ENCODE results near the gene GRIK5.
A peak's percentile ranks its signal among the peaks of the same experiment; 100 is the strongest.

GRIK5 gene

DNA sequence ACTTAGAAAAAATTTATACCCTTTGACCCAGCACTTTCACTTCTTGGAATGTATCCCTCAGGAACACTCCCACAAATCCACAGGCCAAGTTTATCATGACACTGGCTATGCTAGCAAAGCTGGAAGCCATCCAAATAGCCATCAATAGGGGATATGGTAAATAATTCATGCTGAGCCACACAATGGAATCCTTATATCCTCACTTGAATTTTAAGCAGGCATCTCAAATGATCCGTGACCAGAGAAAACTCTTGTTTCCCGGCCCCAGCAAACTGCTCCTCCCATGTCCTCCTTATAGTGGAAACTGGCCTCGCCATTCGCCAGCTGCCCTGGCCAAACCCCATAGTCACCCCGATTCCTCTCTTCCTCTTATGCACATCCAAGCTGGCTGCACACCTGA is 37.6 kb downstream of the GRIK5 start (continued):
- TF ChIP-seq, protein P1, sequence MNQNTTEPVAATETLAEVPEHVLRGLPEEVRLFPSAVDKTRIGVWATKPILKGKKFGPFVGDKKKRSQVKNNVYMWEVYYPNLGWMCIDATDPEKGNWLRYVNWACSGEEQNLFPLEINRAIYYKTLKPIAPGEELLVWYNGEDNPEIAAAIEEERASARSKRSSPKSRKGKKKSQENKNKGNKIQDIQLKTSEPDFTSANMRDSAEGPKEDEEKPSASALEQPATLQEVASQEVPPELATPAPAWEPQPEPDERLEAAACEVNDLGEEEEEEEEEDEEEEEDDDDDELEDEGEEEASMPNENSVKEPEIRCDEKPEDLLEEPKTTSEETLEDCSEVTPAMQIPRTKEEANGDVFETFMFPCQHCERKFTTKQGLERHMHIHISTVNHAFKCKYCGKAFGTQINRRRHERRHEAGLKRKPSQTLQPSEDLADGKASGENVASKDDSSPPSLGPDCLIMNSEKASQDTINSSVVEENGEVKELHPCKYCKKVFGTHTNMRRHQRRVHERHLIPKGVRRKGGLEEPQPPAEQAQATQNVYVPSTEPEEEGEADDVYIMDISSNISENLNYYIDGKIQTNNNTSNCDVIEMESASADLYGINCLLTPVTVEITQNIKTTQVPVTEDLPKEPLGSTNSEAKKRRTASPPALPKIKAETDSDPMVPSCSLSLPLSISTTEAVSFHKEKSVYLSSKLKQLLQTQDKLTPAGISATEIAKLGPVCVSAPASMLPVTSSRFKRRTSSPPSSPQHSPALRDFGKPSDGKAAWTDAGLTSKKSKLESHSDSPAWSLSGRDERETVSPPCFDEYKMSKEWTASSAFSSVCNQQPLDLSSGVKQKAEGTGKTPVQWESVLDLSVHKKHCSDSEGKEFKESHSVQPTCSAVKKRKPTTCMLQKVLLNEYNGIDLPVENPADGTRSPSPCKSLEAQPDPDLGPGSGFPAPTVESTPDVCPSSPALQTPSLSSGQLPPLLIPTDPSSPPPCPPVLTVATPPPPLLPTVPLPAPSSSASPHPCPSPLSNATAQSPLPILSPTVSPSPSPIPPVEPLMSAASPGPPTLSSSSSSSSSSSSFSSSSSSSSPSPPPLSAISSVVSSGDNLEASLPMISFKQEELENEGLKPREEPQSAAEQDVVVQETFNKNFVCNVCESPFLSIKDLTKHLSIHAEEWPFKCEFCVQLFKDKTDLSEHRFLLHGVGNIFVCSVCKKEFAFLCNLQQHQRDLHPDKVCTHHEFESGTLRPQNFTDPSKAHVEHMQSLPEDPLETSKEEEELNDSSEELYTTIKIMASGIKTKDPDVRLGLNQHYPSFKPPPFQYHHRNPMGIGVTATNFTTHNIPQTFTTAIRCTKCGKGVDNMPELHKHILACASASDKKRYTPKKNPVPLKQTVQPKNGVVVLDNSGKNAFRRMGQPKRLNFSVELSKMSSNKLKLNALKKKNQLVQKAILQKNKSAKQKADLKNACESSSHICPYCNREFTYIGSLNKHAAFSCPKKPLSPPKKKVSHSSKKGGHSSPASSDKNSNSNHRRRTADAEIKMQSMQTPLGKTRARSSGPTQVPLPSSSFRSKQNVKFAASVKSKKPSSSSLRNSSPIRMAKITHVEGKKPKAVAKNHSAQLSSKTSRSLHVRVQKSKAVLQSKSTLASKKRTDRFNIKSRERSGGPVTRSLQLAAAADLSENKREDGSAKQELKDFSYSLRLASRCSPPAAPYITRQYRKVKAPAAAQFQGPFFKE (tag by site-specific recombination; IDR thresholded peaks at IDR 0.05; ENCODE audit: borderline replicate concordance) = no peak
- TF ChIP-seq, protein P2, sequence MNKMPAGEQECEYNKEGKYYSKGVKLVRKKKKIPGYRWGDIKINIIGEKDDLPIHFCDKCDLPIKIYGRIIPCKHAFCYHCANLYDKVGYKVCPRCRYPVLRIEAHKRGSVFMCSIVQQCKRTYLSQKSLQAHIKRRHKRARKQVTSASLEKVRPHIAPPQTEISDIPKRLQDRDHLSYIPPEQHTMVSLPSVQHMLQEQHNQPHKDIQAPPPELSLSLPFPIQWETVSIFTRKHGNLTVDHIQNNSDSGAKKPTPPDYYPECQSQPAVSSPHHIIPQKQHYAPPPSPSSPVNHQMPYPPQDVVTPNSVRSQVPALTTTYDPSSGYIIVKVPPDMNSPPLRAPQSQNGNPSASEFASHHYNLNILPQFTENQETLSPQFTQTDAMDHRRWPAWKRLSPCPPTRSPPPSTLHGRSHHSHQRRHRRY (tag by site-specific recombination; IDR thresholded peaks at IDR 0.05) = 0 out of 2 replicates have a peak, but pooled peaks have one; percentile 46
- no peak for TF ChIP-seq ZNF311 (tag by site-specific recombination; IDR thresholded peaks at IDR 0.05; ENCODE audit: borderline replicate concordance)
- TF ChIP-seq ZNF791 (tag by site-specific recombination; IDR thresholded peaks at IDR 0.05) = no peak
- TF ChIP-seq ZNF701 (tag by site-specific recombination; IDR thresholded peaks at IDR 0.05) = no peak
- peak; percentile 54; the same call in 1 of the 2 replicates for TF ChIP-seq ZNF76 (tag by site-specific recombination; IDR thresholded peaks at IDR 0.05; ENCODE audit: borderline replicate concordance, low read depth)
- peak; percentile 98 for TF ChIP-seq ZNF843 (tag by site-specific recombination; IDR thresholded peaks at IDR 0.05)
- no peak for TF ChIP-seq ZNF777 (tag by site-specific recombination; IDR thresholded peaks at IDR 0.05; ENCODE audit: borderline replicate concordance)
- TF ChIP-seq, protein P3, sequence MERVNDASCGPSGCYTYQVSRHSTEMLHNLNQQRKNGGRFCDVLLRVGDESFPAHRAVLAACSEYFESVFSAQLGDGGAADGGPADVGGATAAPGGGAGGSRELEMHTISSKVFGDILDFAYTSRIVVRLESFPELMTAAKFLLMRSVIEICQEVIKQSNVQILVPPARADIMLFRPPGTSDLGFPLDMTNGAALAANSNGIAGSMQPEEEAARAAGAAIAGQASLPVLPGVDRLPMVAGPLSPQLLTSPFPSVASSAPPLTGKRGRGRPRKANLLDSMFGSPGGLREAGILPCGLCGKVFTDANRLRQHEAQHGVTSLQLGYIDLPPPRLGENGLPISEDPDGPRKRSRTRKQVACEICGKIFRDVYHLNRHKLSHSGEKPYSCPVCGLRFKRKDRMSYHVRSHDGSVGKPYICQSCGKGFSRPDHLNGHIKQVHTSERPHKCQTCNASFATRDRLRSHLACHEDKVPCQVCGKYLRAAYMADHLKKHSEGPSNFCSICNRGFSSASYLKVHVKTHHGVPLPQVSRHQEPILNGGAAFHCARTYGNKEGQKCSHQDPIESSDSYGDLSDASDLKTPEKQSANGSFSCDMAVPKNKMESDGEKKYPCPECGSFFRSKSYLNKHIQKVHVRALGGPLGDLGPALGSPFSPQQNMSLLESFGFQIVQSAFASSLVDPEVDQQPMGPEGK (tag by site-specific recombination; IDR thresholded peaks at IDR 0.05) = peak; percentile 91
- TF ChIP-seq ZBTB21 (tag by site-specific recombination; IDR thresholded peaks at IDR 0.05) = peak; percentile 85
- TF ChIP-seq ZNF660 (tag by site-specific recombination; IDR thresholded peaks at IDR 0.05) = peak; percentile 93
- TF ChIP-seq, protein P4, sequence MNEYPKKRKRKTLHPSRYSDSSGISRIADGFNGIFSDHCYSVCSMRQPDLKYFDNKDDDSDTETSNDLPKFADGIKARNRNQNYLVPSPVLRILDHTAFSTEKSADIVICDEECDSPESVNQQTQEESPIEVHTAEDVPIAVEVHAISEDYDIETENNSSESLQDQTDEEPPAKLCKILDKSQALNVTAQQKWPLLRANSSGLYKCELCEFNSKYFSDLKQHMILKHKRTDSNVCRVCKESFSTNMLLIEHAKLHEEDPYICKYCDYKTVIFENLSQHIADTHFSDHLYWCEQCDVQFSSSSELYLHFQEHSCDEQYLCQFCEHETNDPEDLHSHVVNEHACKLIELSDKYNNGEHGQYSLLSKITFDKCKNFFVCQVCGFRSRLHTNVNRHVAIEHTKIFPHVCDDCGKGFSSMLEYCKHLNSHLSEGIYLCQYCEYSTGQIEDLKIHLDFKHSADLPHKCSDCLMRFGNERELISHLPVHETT (tag by site-specific recombination; IDR thresholded peaks at IDR 0.05) = peak; percentile 66
- peak; percentile 98 for TF ChIP-seq GLIS1 (tag by site-specific recombination; IDR thresholded peaks at IDR 0.05)
- TF ChIP-seq ZBTB1 (tag by site-specific recombination; IDR thresholded peaks at IDR 0.05) = no peak; the same call in 1 of the 2 replicates
- no peak for TF ChIP-seq ZNF16 (tag by site-specific recombination; IDR thresholded peaks at IDR 0.05; ENCODE audit: low read depth)
- TF ChIP-seq, protein P5, sequence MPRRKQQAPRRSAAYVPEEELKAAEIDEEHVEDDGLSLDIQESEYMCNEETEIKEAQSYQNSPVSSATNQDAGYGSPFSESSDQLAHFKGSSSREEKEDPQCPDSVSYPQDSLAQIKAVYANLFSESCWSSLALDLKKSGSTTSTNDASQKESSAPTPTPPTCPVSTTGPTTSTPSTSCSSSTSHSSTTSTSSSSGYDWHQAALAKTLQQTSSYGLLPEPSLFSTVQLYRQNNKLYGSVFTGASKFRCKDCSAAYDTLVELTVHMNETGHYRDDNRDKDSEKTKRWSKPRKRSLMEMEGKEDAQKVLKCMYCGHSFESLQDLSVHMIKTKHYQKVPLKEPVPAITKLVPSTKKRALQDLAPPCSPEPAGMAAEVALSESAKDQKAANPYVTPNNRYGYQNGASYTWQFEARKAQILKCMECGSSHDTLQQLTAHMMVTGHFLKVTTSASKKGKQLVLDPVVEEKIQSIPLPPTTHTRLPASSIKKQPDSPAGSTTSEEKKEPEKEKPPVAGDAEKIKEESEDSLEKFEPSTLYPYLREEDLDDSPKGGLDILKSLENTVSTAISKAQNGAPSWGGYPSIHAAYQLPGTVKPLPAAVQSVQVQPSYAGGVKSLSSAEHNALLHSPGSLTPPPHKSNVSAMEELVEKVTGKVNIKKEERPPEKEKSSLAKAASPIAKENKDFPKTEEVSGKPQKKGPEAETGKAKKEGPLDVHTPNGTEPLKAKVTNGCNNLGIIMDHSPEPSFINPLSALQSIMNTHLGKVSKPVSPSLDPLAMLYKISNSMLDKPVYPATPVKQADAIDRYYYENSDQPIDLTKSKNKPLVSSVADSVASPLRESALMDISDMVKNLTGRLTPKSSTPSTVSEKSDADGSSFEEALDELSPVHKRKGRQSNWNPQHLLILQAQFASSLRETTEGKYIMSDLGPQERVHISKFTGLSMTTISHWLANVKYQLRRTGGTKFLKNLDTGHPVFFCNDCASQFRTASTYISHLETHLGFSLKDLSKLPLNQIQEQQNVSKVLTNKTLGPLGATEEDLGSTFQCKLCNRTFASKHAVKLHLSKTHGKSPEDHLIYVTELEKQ (tag by site-specific recombination; IDR thresholded peaks at IDR 0.05; ENCODE audit: borderline replicate concordance) = peak; percentile 92; the same call in 1 of the 2 replicates
- 0 out of 2 replicates have a peak, but pooled peaks have one; percentile 23 for TF ChIP-seq SP2 (tag by site-specific recombination; IDR thresholded peaks at IDR 0.05)
- TF ChIP-seq ZNF24 (tag by site-specific recombination; IDR thresholded peaks at IDR 0.05) = peak; percentile 98
- peak; percentile 94; the same call in 1 of the 2 replicates for TF ChIP-seq KLF7 (tag by site-specific recombination; IDR thresholded peaks at IDR 0.05; ENCODE audit: borderline replicate concordance)
- TF ChIP-seq ZNF558 (tag by site-specific recombination; IDR thresholded peaks at IDR 0.05) = peak; percentile 77; the same call in 1 of the 2 replicates
- TF ChIP-seq ZNF776 (tag by site-specific recombination; IDR thresholded peaks at IDR 0.05; ENCODE audit: borderline replicate concordance) = no peak
- TF ChIP-seq KLF10 (tag by site-specific recombination; IDR thresholded peaks at IDR 0.05) = peak; percentile 94
- peak; percentile 65; the same call in 1 of the 2 replicates for TF ChIP-seq SCRT1 (tag by site-specific recombination; IDR thresholded peaks at IDR 0.05; ENCODE audit: borderline replicate concordance)
- peak; percentile 78; the same call in 1 of the 2 replicates for TF ChIP-seq ZNF324 (tag by site-specific recombination; IDR thresholded peaks at IDR 0.05)
